Endodermal cell (in vitro differentiated cells): ENCODE results near the gene MRNIP. TPM values are rescaled to one million over a fixed set of nuclear protein-coding genes. Genes with fewer than 3 reads are reported as not detected.

ENCODE experiments used
- DNase-seq: peaks from one replicate; pipeline ENCODE4 v3.0.0-alpha.2; 2017
- H3K27ac ChIP-seq: 2 replicates; pipeline ENCODE4 v1.5.1; 2013; ENCODE audit warnings: mild to moderate bottlenecking, low read depth, low read length, moderate library complexity
- H3K27me3 ChIP-seq: 2 replicates; pipeline ENCODE4 v1.6.1; 2013; ENCODE audit warnings: mild to moderate bottlenecking, low read length, moderate library complexity; ENCODE audit not compliant: insufficient read depth, control insufficient read depth, poor library complexity, severe bottlenecking
- H3K36me3 ChIP-seq: 2 replicates; pipeline ENCODE4 v1.7.0; 2013; ENCODE audit warnings: mild to moderate bottlenecking, low read length, moderate library complexity; ENCODE audit not compliant: control insufficient read depth, insufficient read depth
- H3K4me1 ChIP-seq: one replicate; pipeline ENCODE4 v1.7.0; 2013; ENCODE audit warnings: low read length; ENCODE audit not compliant: control insufficient read depth, insufficient read depth
- H3K4me3 ChIP-seq: 2 replicates; pipeline ENCODE4 v1.5.1; 2013; ENCODE audit warnings: mild to moderate bottlenecking, low read length, moderate library complexity
- H3K9ac ChIP-seq: 2 replicates; pipeline ENCODE4 v1.6.1; 2013; ENCODE audit warnings: mild to moderate bottlenecking, low read length, moderate library complexity; ENCODE audit not compliant: poor library complexity, severe bottlenecking; ENCODE audit errors: extremely low read depth
- H3K9me3 ChIP-seq: 2 replicates; pipeline ENCODE4 v1.6.1; 2013; ENCODE audit warnings: mild to moderate bottlenecking, low read length, moderate library complexity; ENCODE audit not compliant: control insufficient read depth
- H3K27ac Mint-ChIP-seq: 2 replicates; pipeline ENCODE4 v1.8.0; 2020; ENCODE audit warnings: mixed read lengths
- H3K27me3 Mint-ChIP-seq: 2 replicates; pipeline ENCODE4 v1.8.0; 2021; ENCODE audit warnings: mild to moderate bottlenecking, mixed read lengths; ENCODE audit not compliant: insufficient read depth
- H3K36me3 Mint-ChIP-seq: 2 replicates; pipeline ENCODE4 v1.8.0; 2020; ENCODE audit warnings: low read depth, mixed read lengths
- H3K4me1 Mint-ChIP-seq: 2 replicates; pipeline ENCODE4 v1.8.0; 2020; ENCODE audit warnings: mixed read lengths
- H3K4me3 Mint-ChIP-seq: 2 replicates; pipeline ENCODE4 v1.8.0; 2020; ENCODE audit warnings: mild to moderate bottlenecking, moderate library complexity, mixed read lengths
- H3K9me3 Mint-ChIP-seq: 2 replicates; pipeline ENCODE4 v1.8.0; 2020; ENCODE audit warnings: mild to moderate bottlenecking, mixed read lengths
- WGBS, 2 experiments: methylation state at CpG; one replicate each; pipeline versions ENCODE4 v1.1.5 to v1.1.7; 2013; ENCODE audit warnings: missing lambda C conversion rate in 2 of 2, mixed read lengths in 1 of 2; ENCODE audit not compliant: insufficient coverage in 1 of 2, insufficient read length in 1 of 2; 5-methylcytosine and 5-hydroxymethylcytosine counted together
- total RNA-seq, 2 donors: library from RNA; stranded (reverse); fragmentation: NEBNext Ultra II Directional in 1 of 2; extraction: Animal tissue kit (Norgen Biotek cat#: 25700) in 1 of 2; gene quantifications; 2 replicates in 1 of 2; 3 replicates in 1 of 2; pipeline ENCODE4 v1.2.1, GENCODE V29; 2021
- TF ChIP-seq, protein P1 (sequence below): fragments of 200-600 bp; sonication (generic); conservative IDR thresholded peaks from 2 replicates; pipeline ENCODE4 v1.5.0; 2021; ENCODE audit warnings: antibody characterized with exemption, mild to moderate bottlenecking

Gene MRNIP
- total RNA-seq, 2 donors from 2014 or later = 45.8 to 55.3 TPM

GRCh38 chr5:179828756-179829421 is 29.7 kb downstream of the MRNIP start:
- H3K4me3 Mint-ChIP-seq = no peak overlapping the region
- DNase-seq = peak; percentile 42
- H3K27me3 ChIP-seq = no peaks in the 10 kb centered on the region
- H3K4me3 ChIP-seq = no peak overlapping the region
- no peak overlapping the region for H3K27ac Mint-ChIP-seq
- TF ChIP-seq, protein P1, sequence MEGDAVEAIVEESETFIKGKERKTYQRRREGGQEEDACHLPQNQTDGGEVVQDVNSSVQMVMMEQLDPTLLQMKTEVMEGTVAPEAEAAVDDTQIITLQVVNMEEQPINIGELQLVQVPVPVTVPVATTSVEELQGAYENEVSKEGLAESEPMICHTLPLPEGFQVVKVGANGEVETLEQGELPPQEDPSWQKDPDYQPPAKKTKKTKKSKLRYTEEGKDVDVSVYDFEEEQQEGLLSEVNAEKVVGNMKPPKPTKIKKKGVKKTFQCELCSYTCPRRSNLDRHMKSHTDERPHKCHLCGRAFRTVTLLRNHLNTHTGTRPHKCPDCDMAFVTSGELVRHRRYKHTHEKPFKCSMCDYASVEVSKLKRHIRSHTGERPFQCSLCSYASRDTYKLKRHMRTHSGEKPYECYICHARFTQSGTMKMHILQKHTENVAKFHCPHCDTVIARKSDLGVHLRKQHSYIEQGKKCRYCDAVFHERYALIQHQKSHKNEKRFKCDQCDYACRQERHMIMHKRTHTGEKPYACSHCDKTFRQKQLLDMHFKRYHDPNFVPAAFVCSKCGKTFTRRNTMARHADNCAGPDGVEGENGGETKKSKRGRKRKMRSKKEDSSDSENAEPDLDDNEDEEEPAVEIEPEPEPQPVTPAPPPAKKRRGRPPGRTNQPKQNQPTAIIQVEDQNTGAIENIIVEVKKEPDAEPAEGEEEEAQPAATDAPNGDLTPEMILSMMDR = no peak
- H3K9ac ChIP-seq = no peak overlapping the region
- no peaks in the 10 kb centered on the region for H3K27me3 Mint-ChIP-seq
- peaks cover 88% of the 10 kb centered on the region for H3K36me3 ChIP-seq
- H3K4me1 ChIP-seq = peaks cover 2% of the 10 kb centered on the region
- peaks cover 6% of the 10 kb centered on the region for H3K9me3 Mint-ChIP-seq
- H3K27ac ChIP-seq = no peak overlapping the region
- peaks cover 96% of the 10 kb centered on the region for H3K36me3 Mint-ChIP-seq
- WGBS, 2 experiments = 90 to 95% methylated on average over 2 to 3 of the region's 3 CpGs
- no peaks in the 10 kb centered on the region for H3K9me3 ChIP-seq
- peaks cover 5% of the 10 kb centered on the region for H3K4me1 Mint-ChIP-seq

- no peak overlapping the region for H3K4me3 Mint-ChIP-seq
- peaks cover 94% of the 10 kb centered on the region for H3K36me3 Mint-ChIP-seq
- peak overlapping the region; percentile 17 for H3K27ac Mint-ChIP-seq
Observed at GRCh38 chr5:179827680-179828079, 30.9 kb downstream of the MRNIP start.

DNA sequence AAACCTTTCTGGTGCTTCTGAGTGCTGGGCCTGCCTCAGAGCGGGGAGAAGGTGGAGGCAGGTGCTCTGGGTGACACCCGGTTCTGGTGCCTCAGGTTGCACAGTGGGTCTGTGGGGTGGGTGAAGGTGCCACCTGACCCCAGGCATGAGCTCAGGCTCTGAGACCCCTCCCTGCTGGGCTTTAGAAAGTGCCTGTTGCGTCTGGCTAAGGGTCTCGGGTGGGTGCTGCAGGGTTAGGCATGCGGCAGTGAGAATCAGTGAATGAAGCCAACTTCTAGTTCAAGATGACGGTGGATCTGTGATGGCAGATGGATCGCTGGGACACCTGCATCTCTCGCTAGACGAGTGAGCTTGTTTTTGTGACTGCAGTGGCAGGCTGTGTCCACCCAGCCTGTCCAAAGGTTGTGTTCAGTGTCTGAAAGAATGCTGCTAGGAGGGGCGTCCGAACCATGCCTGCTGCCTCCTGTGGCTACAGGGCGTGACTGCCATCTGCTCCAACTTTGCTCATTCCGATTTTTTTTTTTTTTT is 32.9 kb downstream of the MRNIP start:
- 93 to 95% methylated on average over 4 to 13 of the region's 13 CpGs for WGBS, 2 experiments
- Histone ChIP-seq H3K4me3 (no peak overlapping the region), H3K9ac (no peak overlapping the region), H3K27me3 (no peaks in the 10 kb centered on the region), H3K36me3 (peaks cover 62% of the 10 kb centered on the region), H3K4me1 (peaks cover 8% of the 10 kb centered on the region), H3K27ac (no peak overlapping the region), H3K9me3 (no peaks in the 10 kb centered on the region)
- no peak overlapping the region for H3K4me3 Mint-ChIP-seq
- TF ChIP-seq, protein P1 = no peak
- H3K36me3 Mint-ChIP-seq = peaks cover 78% of the 10 kb centered on the region
- peaks cover 17% of the 10 kb centered on the region for H3K4me1 Mint-ChIP-seq
- no peak overlapping the region for H3K27ac Mint-ChIP-seq
- no peaks in the 10 kb centered on the region for H3K27me3 Mint-ChIP-seq
- no peaks in the 10 kb centered on the region for H3K9me3 Mint-ChIP-seq
- DNase-seq = no peak

More at GRCh38 chr5:179827680-179828079, 30.9 kb downstream of the MRNIP start:
- H3K4me1 Mint-ChIP-seq = peaks cover 9% of the 10 kb centered on the region
- H3K27me3 Mint-ChIP-seq = no peaks in the 10 kb centered on the region
- Histone ChIP-seq H3K9ac (no peak overlapping the region), H3K4me3 (no peak overlapping the region), H3K27ac (no peak overlapping the region), H3K9me3 (no peaks in the 10 kb centered on the region), H3K36me3 (peaks cover 80% of the 10 kb centered on the region), H3K27me3 (no peaks in the 10 kb centered on the region), H3K4me1 (peaks cover 2% of the 10 kb centered on the region)
- peak; percentile 59 for DNase-seq
- TF ChIP-seq, protein P1 = no peak
- 89 to 93% methylated on average over 9 of the region's 9 CpGs for WGBS, 2 experiments
- no peaks in the 10 kb centered on the region for H3K9me3 Mint-ChIP-seq
